NCI-H2107 (cell line): Measurements from ENCODE around the gene CCDC3.

Experiments
- DNase-seq: peaks from one replicate; lab custom pipeline; 2025; lab: John Stamatoyannopoulos, UW

The CCDC3 gene

GRCh38 chr10:12961416-12962205 lies 39.9 kb downstream of the CCDC3 start:
- no peak for DNase-seq

- no peak for DNase-seq
Observed at GRCh38 chr10:12960941-12961340, 40.6 kb downstream of the CCDC3 start.

DNA sequence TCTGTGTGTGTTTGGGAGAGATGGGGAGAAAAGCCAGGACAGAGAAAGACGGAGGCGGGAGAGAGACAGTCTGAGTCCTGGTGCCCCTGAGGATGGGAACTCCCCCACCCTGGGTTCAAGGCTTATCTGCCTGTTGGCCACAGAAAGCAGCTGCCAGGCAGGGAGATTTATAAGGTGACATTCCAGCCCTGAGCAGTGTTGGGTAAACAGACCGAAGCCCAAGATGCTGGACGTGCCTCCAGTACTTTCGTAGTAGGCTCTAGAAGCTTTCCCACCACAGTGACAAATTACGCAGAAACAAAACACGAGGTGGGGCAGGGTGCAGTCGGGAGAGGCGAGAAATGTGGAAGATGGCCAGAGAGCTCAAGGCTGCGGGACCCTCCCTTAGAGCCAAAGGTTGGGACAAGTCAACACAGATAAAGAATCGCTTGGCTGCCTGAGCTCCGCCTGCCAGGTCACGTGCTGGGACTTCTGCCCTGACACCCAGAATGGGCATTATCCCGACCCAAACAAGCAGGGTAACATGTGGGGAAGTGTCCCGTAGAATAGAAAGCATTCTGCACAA lies 41.1 kb downstream of the CCDC3 start:
- no peak for DNase-seq

- no peak for DNase-seq
Observed at GRCh38 chr10:12958546-12959110, 42.9 kb downstream of the CCDC3 start.

GRCh38 chr10:12957081-12957480 lies 44.4 kb downstream of the CCDC3 start:
- DNase-seq = no peak

- DNase-seq = no peak
Observed at GRCh38 chr10:12954866-12955265, 46.6 kb downstream of the CCDC3 start.

DNA sequence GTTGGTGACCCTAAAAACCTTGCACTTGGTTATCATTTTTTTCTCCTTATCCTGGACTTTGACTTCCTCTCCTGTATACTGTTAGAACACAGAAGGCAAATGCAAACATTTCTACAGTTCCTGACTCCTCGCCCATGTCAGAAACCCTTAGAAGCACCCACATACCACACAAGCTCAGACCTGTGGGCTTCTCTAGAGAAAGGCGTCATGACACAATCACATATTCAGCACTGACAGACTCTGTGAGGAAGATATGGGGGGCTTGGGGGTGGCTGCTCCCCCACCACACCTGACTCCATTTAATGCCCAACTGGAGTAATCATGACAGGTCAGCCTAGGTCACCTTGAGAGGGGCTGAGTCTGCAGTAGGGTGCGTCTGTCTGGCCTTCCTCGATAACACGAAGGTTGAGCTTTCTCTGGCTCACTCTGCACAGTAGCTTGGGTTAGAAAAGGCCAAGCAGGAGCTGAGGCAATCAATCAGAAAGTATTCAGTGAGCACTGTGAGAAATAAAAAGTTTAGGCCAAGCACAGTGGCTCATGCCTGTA lies 50.9 kb downstream of the CCDC3 start:
- DNase-seq = no peak

DNA sequence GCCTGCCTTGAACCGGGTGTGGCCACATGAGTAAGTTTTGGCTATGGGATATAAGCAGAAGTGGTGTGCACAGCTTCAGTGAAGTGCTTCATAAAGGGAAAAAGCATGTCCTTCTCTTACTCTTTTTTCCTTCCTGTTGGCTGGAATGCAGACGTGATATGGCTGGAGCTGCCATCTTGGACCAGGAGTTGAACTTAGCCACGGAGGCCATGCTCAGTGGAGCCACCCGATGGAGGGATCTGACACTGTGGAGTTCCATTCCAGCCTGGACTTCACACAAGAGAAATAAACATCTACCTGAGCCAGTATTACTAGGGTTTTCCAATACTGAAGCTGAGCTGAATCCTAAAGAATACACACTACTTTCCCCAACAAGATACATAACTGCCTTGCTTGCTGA lies 52.3 kb downstream of the CCDC3 start:
- DNase-seq = no peak

DNA sequence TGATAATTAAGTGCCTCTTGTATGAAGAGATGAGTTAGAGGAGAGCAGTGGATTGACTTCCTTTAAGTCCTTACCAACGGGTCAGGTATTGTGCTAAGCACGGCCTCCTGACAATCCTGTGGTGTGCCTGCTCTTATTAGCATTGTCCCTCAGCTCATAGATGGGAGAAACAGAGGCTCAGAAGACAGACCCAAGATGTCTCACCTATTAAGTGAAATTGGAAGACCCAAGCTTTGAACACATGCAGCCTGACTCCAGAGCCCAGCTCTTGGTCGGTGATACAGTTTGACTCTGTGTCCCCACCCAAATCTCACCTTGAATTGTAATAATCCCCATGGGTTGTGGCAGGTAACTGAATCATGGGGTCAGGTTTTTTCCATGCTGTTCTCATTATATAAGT lies 53.8 kb downstream of the CCDC3 start:
- no peak for DNase-seq

DNA sequence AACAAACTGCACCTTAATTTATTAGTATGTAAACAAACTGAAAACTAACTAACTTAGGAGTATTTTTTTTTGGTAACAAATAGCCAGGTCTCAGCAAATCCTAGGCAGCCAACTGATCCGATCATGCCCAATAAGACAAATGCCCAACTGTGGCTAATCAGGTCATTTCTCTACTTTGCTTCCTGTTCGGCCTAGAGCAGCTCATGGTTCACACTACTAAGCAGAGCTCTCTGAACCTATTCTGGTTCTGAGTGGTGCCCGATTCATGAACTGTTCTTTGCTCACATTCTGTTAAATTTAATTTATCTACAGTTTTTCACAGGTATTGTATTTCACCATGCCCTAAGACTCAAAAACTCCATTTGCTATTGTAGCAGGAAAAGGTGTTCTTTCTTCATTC lies 55.1 kb downstream of the CCDC3 start:
- no peak for DNase-seq

DNA sequence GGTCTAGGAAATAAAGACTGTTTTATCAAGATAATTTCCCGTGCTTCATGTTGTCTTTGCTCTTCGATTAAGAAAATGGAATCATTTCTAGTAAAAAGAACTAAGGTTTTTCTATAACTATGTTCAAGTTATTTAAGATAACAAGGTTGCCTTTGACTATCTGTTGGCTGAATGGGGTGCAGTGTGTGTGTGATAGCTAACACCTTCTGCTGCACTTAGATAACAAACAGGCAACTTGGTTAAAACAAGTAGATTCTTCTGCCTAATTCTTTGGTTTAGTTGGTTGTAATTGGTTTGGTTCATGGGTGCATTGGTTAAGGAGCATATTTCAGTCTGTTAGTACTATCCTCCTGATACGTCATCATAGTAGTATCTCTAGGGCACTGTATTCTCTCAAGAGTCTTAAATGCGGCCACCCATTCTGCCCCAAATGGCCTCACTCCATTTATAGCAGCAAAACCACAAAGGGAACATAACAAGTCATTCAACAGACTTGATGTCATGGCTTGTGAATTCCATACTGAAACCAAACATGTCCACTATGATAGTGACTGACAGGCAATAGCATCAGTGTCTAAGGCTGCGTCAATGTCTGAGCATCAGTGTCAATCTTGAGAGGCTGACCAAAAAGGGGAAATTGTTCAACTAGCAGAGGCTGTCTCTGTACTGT lies 55.7 kb downstream of the CCDC3 start:
- DNase-seq = no peak

DNA sequence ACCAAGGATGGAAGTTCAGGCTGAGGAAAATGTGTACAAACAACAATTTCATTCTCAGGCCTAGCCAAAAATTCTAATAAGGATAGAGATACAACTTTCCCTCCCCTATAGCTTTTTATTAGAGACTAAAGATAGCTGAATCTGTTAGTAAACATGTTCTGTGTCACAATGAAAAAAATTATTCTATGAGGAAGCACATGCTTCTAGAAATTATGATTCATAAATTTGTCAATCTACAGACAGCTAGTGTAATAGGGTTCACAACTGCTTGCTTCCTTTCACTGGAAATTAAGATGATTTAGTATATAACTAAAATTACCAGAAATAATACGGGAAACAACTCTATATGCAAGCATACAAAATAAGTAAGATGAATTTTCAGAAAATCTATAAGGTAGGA lies 56.6 kb downstream of the CCDC3 start:
- no peak for DNase-seq

DNA sequence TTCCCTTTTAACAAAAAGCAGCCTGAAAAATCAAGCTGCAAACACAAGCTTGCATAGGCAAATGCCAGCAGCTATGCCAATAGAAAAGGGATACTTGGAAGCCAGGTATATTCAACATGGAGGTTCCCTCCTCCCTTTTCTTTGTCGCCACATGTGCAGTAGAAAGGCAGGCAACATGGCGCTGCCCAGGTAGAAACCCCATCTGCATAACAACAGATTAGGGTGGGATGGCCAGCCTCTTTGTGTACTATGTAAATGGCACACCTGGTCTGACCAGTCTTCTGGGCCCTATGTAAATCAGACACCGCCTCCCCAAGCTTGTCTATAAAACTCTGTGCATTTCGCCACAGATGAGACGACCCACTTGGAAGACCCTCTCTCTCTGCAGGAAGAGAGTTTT lies 58.1 kb downstream of the CCDC3 start:
- DNase-seq = no peak

DNA sequence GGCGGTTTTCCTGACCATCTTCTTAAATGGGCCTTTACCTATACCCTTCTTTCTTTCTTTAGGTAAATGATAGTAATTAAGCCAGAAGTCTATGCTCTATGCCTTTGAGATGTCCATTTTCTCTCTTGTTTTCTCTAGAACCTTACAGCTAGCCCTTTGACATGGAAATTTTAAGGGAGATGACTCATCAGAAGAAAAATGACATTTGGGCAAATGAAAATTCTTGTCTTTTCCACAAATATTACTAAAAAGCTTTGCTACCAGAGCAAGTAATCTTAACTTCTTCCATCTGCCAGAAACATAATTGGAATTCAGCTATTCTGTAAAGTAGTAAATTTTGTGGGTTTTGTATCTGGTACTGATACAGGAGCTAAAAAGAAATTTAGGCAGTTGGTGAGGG lies 59.5 kb downstream of the CCDC3 start:
- no peak for DNase-seq

DNA sequence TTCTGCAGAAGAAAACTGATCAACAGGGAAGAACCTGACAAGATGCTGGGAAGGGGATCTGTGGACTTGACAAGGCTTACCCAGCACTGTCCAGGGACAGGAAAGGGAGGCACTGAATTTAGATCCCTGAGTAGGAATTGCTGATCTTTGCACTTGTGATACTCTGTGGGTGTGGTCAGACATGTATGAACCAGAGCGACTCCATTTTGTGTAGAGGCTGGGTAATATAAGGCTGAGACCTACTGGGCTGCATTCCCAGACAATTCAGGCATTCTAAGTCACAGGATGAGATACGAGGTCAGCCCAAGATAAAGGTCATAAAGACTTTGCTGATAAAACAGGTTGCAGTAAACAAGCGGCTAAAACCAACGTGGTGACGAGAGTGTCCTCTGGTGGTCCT lies 60.7 kb downstream of the CCDC3 start:
- no peak for DNase-seq

DNA sequence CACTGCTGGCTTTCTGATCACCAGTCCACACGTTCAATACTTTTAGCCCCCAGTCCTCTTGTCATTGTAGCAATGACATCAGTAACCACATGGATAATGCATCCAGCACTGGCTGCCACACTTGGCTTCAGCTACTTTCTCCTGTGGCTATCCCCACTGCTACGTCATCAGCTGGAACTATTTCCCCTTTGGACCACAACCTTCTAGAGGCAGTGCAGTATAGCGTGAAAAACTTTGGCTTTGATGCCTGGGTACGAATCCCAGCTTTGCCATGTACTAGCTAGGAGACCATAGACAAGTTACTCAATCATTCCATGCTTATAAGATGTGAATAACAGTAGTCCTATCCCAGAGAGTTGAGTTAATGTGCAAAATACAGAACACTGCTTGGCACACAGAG lies 63.2 kb downstream of the CCDC3 start:
- DNase-seq = no peak

- no peak for DNase-seq
Observed at GRCh38 chr10:12937527-12937926, 64.0 kb downstream of the CCDC3 start.

- no peak for DNase-seq
Observed at GRCh38 chr10:12934777-12935176, 66.7 kb downstream of the CCDC3 start.

GRCh38 chr10:12929381-12929780 lies 72.1 kb downstream of the CCDC3 start:
- DNase-seq = no peak

GRCh38 chr10:12928571-12928970 lies 72.9 kb downstream of the CCDC3 start:
- no peak for DNase-seq

DNA sequence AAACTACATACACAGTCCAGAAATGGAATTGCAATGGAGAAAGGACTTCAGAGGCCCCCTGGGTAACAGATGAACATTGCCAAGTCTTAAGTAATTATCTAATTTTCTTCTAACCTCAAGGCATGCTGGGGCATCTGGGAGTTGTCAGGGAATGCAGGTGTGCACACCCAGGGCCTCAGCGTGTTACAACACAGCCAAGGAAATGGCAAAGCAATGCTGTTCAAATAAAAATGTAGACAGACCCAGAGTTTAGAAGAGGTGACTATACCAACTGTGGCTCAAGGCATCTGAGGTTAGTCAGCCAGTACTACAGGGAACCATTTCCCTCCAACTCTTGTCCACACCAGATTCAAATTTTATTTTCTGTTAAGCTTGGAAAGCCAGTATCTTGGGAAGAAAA lies 73.6 kb downstream of the CCDC3 start:
- DNase-seq = no peak

GRCh38 chr10:12925845-12926244 lies 75.7 kb downstream of the CCDC3 start:
- DNase-seq = no peak

- DNase-seq = no peak
Observed at GRCh38 chr10:12924911-12925310, 76.6 kb downstream of the CCDC3 start.
